Measurements from ENCODE around the gene TEX44. TPM values are rescaled to one million over a fixed set of nuclear protein-coding genes. Genes with fewer than 3 reads are reported as not detected.
"Not testable (repeated sequence)": the region's sequence is repeated elsewhere in the genome, so short reads cannot be mapped to it uniquely, and the experiment has no call there.

TEX44 gene
- polyA plus RNA-seq (2012; ENCODE audit: missing spikeins) = not detected

- FAIRE-seq (peak; percentile 66), DNase-seq (ENCODE audit: insufficient read length) (no peak)
- no peak for TF ChIP-seq POLR2A (IDR thresholded peaks at IDR 0.05; ENCODE audit: low read depth, low read length)
- no peak for TF ChIP-seq POLR2AphosphoS5 (IDR thresholded peaks at IDR 0.05; ENCODE audit: low read depth, low read length)
- no peak for TF ChIP-seq TAF1 (IDR thresholded peaks at IDR 0.05; ENCODE audit: borderline replicate concordance, low read depth, low read length)
These were observed at the start of gene TEX44 for GRCh38 chr2:231592636-231593145. Gene TEX44, plus strand, starts transcription at chr2:231592864. Its CDS starts 88 bp downstream, at chr2:231592952.

DNA sequence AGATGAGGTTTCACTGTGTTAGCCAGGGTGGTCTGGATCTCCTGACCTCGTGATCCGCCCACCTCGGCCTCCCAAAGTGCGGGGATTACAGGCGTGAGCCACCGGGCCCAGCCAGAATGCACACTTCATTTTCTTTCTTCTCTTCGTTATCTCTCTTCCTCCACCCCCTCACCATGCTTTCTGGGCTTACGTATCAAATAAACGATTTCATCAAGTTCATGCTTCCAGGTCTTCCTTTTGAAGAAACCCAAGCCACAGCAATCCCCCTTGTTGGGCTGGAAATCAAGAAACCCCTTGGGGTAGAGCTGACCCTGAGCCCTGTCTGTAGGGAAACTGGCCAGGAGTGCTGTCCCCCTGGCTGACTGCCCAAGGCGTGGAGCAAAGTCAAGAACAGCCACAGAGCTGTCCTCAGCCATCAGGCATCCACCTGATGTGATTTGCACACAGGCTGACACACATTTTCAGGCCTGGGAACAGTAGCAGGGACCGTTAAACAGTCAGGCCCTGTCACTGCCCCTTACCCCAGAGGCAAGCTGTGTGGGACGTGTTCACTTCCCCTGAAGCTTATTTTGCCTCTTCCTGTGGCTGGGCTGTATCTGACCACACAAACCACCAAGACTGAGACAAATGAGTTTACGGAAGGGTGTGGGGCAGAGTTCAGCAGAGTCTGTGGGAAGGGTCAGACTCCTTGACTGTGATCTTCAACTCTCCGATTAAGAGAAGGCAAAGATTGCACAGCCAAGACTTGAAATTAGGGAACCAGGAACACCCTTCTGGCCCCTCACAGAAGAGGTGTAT lies 47.4 kb upstream of the TEX44 start:
- TF ChIP-seq TAF1 (IDR thresholded peaks at IDR 0.05; ENCODE audit: borderline replicate concordance, low read depth, low read length) = no peak
- peak; percentile 74; the same call in 1 of the 2 replicates for TF ChIP-seq POLR2AphosphoS5 (IDR thresholded peaks at IDR 0.05; ENCODE audit: low read depth, low read length)
- peak; percentile 93 for TF ChIP-seq POLR2A (IDR thresholded peaks at IDR 0.05; ENCODE audit: low read depth, low read length)
- FAIRE-seq = peak; percentile 100
- DNase-seq (ENCODE audit: insufficient read length) = peak; percentile 74

GRCh38 chr2:231546014-231546715 lies 46.5 kb upstream of the TEX44 start:
- TF ChIP-seq POLR2AphosphoS5 (IDR thresholded peaks at IDR 0.05; ENCODE audit: low read depth, low read length) = no peak
- no peak for TF ChIP-seq TAF1 (IDR thresholded peaks at IDR 0.05; ENCODE audit: borderline replicate concordance, low read depth, low read length)
- no peak for TF ChIP-seq POLR2A (IDR thresholded peaks at IDR 0.05; ENCODE audit: low read depth, low read length)
- FAIRE-seq (no peak), DNase-seq (ENCODE audit: insufficient read length) (no peak)

- DNase-seq (ENCODE audit: insufficient read length) (no peak), FAIRE-seq (no peak)
- TF ChIP-seq POLR2AphosphoS5 (IDR thresholded peaks at IDR 0.05; ENCODE audit: low read depth, low read length) = no peak
- TF ChIP-seq TAF1 (IDR thresholded peaks at IDR 0.05; ENCODE audit: borderline replicate concordance, low read depth, low read length) = no peak
- no peak for TF ChIP-seq POLR2A (IDR thresholded peaks at IDR 0.05; ENCODE audit: low read depth, low read length)
These were observed 45.2 kb upstream of the TEX44 start for GRCh38 chr2:231547315-231548110.

DNA sequence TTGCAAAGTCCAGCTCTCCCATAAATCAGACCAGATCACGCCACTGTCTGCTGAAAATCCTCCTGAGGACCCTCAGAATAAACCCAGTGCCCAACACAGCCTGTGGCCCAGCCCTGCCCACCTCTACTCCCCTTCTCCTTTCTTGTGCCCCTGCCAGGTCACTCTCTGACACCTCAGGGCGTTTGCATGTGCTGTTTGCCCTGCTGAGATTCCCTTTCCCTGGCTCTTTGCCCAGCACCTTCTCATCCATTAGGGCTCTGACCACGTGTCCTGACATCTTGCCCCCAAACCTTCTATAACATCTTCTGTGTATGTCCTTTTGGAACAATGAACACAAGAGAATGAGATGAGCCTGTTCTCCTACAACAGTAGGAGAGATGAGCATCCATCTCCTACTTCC lies 43.9 kb upstream of the TEX44 start:
- no peak for TF ChIP-seq POLR2A (IDR thresholded peaks at IDR 0.05; ENCODE audit: low read depth, low read length)
- no peak for TF ChIP-seq TAF1 (IDR thresholded peaks at IDR 0.05; ENCODE audit: borderline replicate concordance, low read depth, low read length)
- FAIRE-seq (peak; percentile 48), DNase-seq (ENCODE audit: insufficient read length) (no peak)

DNA sequence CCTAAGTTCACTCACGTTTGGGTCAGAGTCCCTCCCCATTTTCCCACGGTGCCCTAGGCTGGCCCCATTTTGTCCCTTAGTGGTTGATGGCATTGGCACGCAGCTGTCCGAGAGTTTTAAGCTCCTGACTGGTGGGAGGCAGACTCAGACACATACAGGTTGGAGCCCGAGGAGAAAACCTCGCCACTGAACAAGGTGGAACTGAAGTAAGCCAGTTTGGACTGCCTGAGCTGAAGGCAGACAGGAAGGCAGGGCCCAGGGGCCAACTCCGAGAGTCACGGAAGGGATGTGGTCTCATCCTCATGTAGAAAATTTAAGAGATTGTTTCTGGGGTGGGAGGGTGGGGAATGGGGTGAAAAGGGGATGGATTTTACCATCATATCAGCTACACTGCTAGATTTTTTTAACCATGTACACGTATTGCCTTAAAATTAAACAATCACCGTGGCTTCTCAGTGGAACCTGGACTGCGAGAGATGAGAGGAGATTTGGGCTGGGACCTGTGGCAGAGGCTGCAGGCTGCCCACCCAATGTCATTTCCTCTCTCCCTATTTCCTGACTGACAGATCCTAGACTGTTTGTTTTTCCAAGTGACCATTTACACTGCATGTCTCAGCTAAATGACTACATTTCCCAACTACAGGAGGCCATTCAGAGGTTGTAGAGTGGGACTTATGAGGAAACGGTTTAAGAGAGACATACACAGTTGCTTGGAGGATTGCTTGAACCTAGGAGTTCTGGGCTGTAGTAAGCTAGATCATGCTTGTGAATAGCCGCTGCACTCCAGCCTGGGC lies 43.0 kb upstream of the TEX44 start:
- no peak for FAIRE-seq
- no peak for DNase-seq (ENCODE audit: insufficient read length)
- no peak for TF ChIP-seq TAF1 (IDR thresholded peaks at IDR 0.05; ENCODE audit: borderline replicate concordance, low read depth, low read length)
- TF ChIP-seq POLR2AphosphoS5 (IDR thresholded peaks at IDR 0.05; ENCODE audit: low read depth, low read length) = no peak
- TF ChIP-seq POLR2A (IDR thresholded peaks at IDR 0.05; ENCODE audit: low read depth, low read length) = no peak

GRCh38 chr2:231552752-231553151 lies 39.9 kb upstream of the TEX44 start:
- FAIRE-seq = no peak
- TF ChIP-seq POLR2AphosphoS5 (IDR thresholded peaks at IDR 0.05; ENCODE audit: low read depth, low read length) (no peak), TAF1 (IDR thresholded peaks at IDR 0.05; ENCODE audit: borderline replicate concordance, low read depth, low read length) (no peak), POLR2A (IDR thresholded peaks at IDR 0.05; ENCODE audit: low read depth, low read length) (no peak)
- no peak for DNase-seq (ENCODE audit: insufficient read length)

- no peak for TF ChIP-seq TAF1 (IDR thresholded peaks at IDR 0.05; ENCODE audit: borderline replicate concordance, low read depth, low read length)
- no peak for TF ChIP-seq POLR2AphosphoS5 (IDR thresholded peaks at IDR 0.05; ENCODE audit: low read depth, low read length)
- TF ChIP-seq POLR2A (IDR thresholded peaks at IDR 0.05; ENCODE audit: low read depth, low read length) = no peak
- no peak for FAIRE-seq
- no peak for DNase-seq (ENCODE audit: insufficient read length)
These were observed 38.3 kb upstream of the TEX44 start for GRCh38 chr2:231554327-231554726.

- DNase-seq (ENCODE audit: insufficient read length) (no peak), FAIRE-seq (peak; percentile 83)
- no peak for TF ChIP-seq POLR2A (IDR thresholded peaks at IDR 0.05; ENCODE audit: low read depth, low read length)
- TF ChIP-seq TAF1 (IDR thresholded peaks at IDR 0.05; ENCODE audit: borderline replicate concordance, low read depth, low read length) = no peak
- TF ChIP-seq POLR2AphosphoS5 (IDR thresholded peaks at IDR 0.05; ENCODE audit: low read depth, low read length) = no peak
These were observed 37.7 kb upstream of the TEX44 start for GRCh38 chr2:231554748-231555545.

- not testable (repeated sequence) for FAIRE-seq; DNase-seq (ENCODE audit: insufficient read length)
These were observed 36.2 kb upstream of the TEX44 start for GRCh38 chr2:231556496-231556895.

All from GM12892 (cell line).